ENCODE measurements around the gene MDGA2.

MDGA2 gene

GRCh38 chr14:47302121-47302520, 373.3 kb downstream of the MDGA2 start:
- Histone ChIP-seq H3K79me1 (ENCODE audit: low read depth, low read length) (no peaks in the 10 kb centered on the region), H3K9ac (ENCODE audit: low read depth, low read length, poor library complexity) (no peak overlapping the region), H2AK5ac (ENCODE audit: low read depth, low read length) (no peak overlapping the region), H3K23ac (ENCODE audit: low read depth, low read length, poor library complexity) (no peak overlapping the region), H3K4ac (ENCODE audit: low read length) (no peak overlapping the region), H2BK15ac (ENCODE audit: low read length) (no peak overlapping the region), H2AFZ (ENCODE audit: low read length) (no peak overlapping the region), H4K8ac (ENCODE audit: low read depth, low read length) (no peak overlapping the region), H3K4me1 (ENCODE audit: control insufficient read depth in 2 of 2, insufficient read depth in 1 of 2, low read depth in 1 of 2, low read length in 2 of 2) (no peaks in the 10 kb centered on the region), H2BK12ac (ENCODE audit: low read length) (no peak overlapping the region), H2BK120ac (ENCODE audit: low read depth, low read length) (no peak overlapping the region), H4K91ac (ENCODE audit: low read depth, low read length, poor library complexity) (no peak overlapping the region), H2BK5ac (ENCODE audit: low read length) (no peak overlapping the region), H3K27ac (replicated peaks; ENCODE audit: low read length) (no peak overlapping the region), H3K27me3 (ENCODE audit: control insufficient read depth in 3 of 3, insufficient read depth in 3 of 3, low read depth in 1 of 3, low read length in 3 of 3) (no peaks in the 10 kb centered on the region), H3K36me3 (replicated peaks in 1 of 2; ENCODE audit: control insufficient read depth in 2 of 2, insufficient read depth in 2 of 2, low read length in 2 of 2) (no peaks in the 10 kb centered on the region), H3K4me3 (ENCODE audit: low read length in 2 of 2) (no peak overlapping the region), H3K14ac (ENCODE audit: low read length) (no peak overlapping the region), H3K4me2 (ENCODE audit: insufficient read depth, low read length, poor library complexity, severe bottlenecking) (no peak overlapping the region), H3K9me3 (replicated peaks in 1 of 2; ENCODE audit: control insufficient read depth in 2 of 2, insufficient read depth in 1 of 2, low read depth in 1 of 2, low read length in 2 of 2) (no peaks in the 10 kb centered on the region), H3K18ac (ENCODE audit: low read length) (no peak overlapping the region)
- WGBS, 2 donors (ENCODE audit: extremely low coverage in 2 of 2, insufficient read length in 2 of 2, insufficient replicate concordance in 1 of 2): no CpG with 5 or more reads among the region's 2 CpGs
- DNase-seq (ENCODE audit: low spot score): no peak

GRCh38 chr14:47300796-47301195, 374.6 kb downstream of the MDGA2 start:
- Histone ChIP-seq H3K27ac (replicated peaks; ENCODE audit: low read length) (no peak overlapping the region), H2AK5ac (ENCODE audit: low read depth, low read length) (no peak overlapping the region), H2BK12ac (ENCODE audit: low read length) (no peak overlapping the region), H2BK15ac (ENCODE audit: low read length) (no peak overlapping the region), H3K79me1 (ENCODE audit: low read depth, low read length) (no peaks in the 10 kb centered on the region), H2BK120ac (ENCODE audit: low read depth, low read length) (no peak overlapping the region), H3K18ac (ENCODE audit: low read length) (no peak overlapping the region), H3K4me2 (ENCODE audit: insufficient read depth, low read length, poor library complexity, severe bottlenecking) (no peak overlapping the region), H4K91ac (ENCODE audit: low read depth, low read length, poor library complexity) (no peak overlapping the region), H3K4me1 (ENCODE audit: control insufficient read depth in 2 of 2, insufficient read depth in 1 of 2, low read depth in 1 of 2, low read length in 2 of 2) (no peaks in the 10 kb centered on the region), H3K14ac (ENCODE audit: low read length) (no peak overlapping the region), H3K4ac (ENCODE audit: low read length) (no peak overlapping the region), H4K8ac (ENCODE audit: low read depth, low read length) (no peak overlapping the region), H2AFZ (ENCODE audit: low read length) (no peak overlapping the region), H3K4me3 (ENCODE audit: low read length in 2 of 2) (no peak overlapping the region), H3K23ac (ENCODE audit: low read depth, low read length, poor library complexity) (no peak overlapping the region), H3K27me3 (ENCODE audit: control insufficient read depth in 3 of 3, insufficient read depth in 3 of 3, low read depth in 1 of 3, low read length in 3 of 3) (no peaks in the 10 kb centered on the region), H3K9ac (ENCODE audit: low read depth, low read length, poor library complexity) (no peak overlapping the region), H3K36me3 (replicated peaks in 1 of 2; ENCODE audit: control insufficient read depth in 2 of 2, insufficient read depth in 2 of 2, low read length in 2 of 2) (no peaks in the 10 kb centered on the region), H2BK5ac (ENCODE audit: low read length) (no peak overlapping the region), H3K9me3 (replicated peaks in 1 of 2; ENCODE audit: control insufficient read depth in 2 of 2, insufficient read depth in 1 of 2, low read depth in 1 of 2, low read length in 2 of 2) (no peaks in the 10 kb centered on the region)
- DNase-seq (ENCODE audit: low spot score): no peak
- WGBS, 2 donors (ENCODE audit: extremely low coverage in 2 of 2, insufficient read length in 2 of 2, insufficient replicate concordance in 1 of 2): no CpG with 5 or more reads among the region's 3 CpGs

GRCh38 chr14:47297374-47297773, 378.0 kb downstream of the MDGA2 start:
- Histone ChIP-seq H3K27ac (replicated peaks; ENCODE audit: low read length) (no peak overlapping the region), H2BK120ac (ENCODE audit: low read depth, low read length) (no peak overlapping the region), H3K36me3 (replicated peaks in 1 of 2; ENCODE audit: control insufficient read depth in 2 of 2, insufficient read depth in 2 of 2, low read length in 2 of 2) (no peaks in the 10 kb centered on the region), H2AK5ac (ENCODE audit: low read depth, low read length) (no peak overlapping the region), H3K23ac (ENCODE audit: low read depth, low read length, poor library complexity) (no peak overlapping the region), H3K14ac (ENCODE audit: low read length) (no peak overlapping the region), H4K91ac (ENCODE audit: low read depth, low read length, poor library complexity) (no peak overlapping the region), H2BK15ac (ENCODE audit: low read length) (no peak overlapping the region), H3K9ac (ENCODE audit: low read depth, low read length, poor library complexity) (no peak overlapping the region), H2BK5ac (ENCODE audit: low read length) (no peak overlapping the region), H3K4ac (ENCODE audit: low read length) (no peak overlapping the region), H3K27me3 (ENCODE audit: control insufficient read depth in 3 of 3, insufficient read depth in 3 of 3, low read depth in 1 of 3, low read length in 3 of 3) (no peaks in the 10 kb centered on the region), H3K18ac (ENCODE audit: low read length) (no peak overlapping the region), H3K9me3 (replicated peaks in 1 of 2; ENCODE audit: control insufficient read depth in 2 of 2, insufficient read depth in 1 of 2, low read depth in 1 of 2, low read length in 2 of 2) (no peaks in the 10 kb centered on the region), H4K8ac (ENCODE audit: low read depth, low read length) (no peak overlapping the region), H2BK12ac (ENCODE audit: low read length) (no peak overlapping the region), H3K4me2 (ENCODE audit: insufficient read depth, low read length, poor library complexity, severe bottlenecking) (no peak overlapping the region), H3K4me1 (ENCODE audit: control insufficient read depth in 2 of 2, insufficient read depth in 1 of 2, low read depth in 1 of 2, low read length in 2 of 2) (no peaks in the 10 kb centered on the region), H2AFZ (ENCODE audit: low read length) (no peak overlapping the region), H3K79me1 (ENCODE audit: low read depth, low read length) (no peaks in the 10 kb centered on the region), H3K4me3 (ENCODE audit: low read length in 2 of 2) (no peak overlapping the region)
- no CpG with 5 or more reads among the region's 1 CpG for WGBS, 2 donors (ENCODE audit: extremely low coverage in 2 of 2, insufficient read length in 2 of 2, insufficient replicate concordance in 1 of 2)
- no peak for DNase-seq (ENCODE audit: low spot score)

GRCh38 chr14:47284283-47284682, 391.1 kb downstream of the MDGA2 start:
- Histone ChIP-seq H2AFZ (ENCODE audit: low read length) (no peak overlapping the region), H4K8ac (ENCODE audit: low read depth, low read length) (no peak overlapping the region), H2BK12ac (ENCODE audit: low read length) (no peak overlapping the region), H2BK120ac (ENCODE audit: low read depth, low read length) (no peak overlapping the region), H3K23ac (ENCODE audit: low read depth, low read length, poor library complexity) (no peak overlapping the region), H3K14ac (ENCODE audit: low read length) (no peak overlapping the region), H2AK5ac (ENCODE audit: low read depth, low read length) (no peak overlapping the region), H3K4me2 (ENCODE audit: insufficient read depth, low read length, poor library complexity, severe bottlenecking) (no peak overlapping the region), H3K9ac (ENCODE audit: low read depth, low read length, poor library complexity) (no peak overlapping the region), H3K4me1 (ENCODE audit: control insufficient read depth in 2 of 2, insufficient read depth in 1 of 2, low read depth in 1 of 2, low read length in 2 of 2) (no peaks in the 10 kb centered on the region), H3K36me3 (replicated peaks in 1 of 2; ENCODE audit: control insufficient read depth in 2 of 2, insufficient read depth in 2 of 2, low read length in 2 of 2) (no peaks in the 10 kb centered on the region), H3K4me3 (ENCODE audit: low read length in 2 of 2) (no peak overlapping the region), H4K91ac (ENCODE audit: low read depth, low read length, poor library complexity) (no peak overlapping the region), H2BK5ac (ENCODE audit: low read length) (no peak overlapping the region), H2BK15ac (ENCODE audit: low read length) (no peak overlapping the region), H3K27me3 (ENCODE audit: control insufficient read depth in 3 of 3, insufficient read depth in 3 of 3, low read depth in 1 of 3, low read length in 3 of 3) (no peaks in the 10 kb centered on the region), H3K9me3 (replicated peaks in 1 of 2; ENCODE audit: control insufficient read depth in 2 of 2, insufficient read depth in 1 of 2, low read depth in 1 of 2, low read length in 2 of 2) (no peaks in the 10 kb centered on the region), H3K18ac (ENCODE audit: low read length) (no peak overlapping the region), H3K4ac (ENCODE audit: low read length) (no peak overlapping the region), H3K79me1 (ENCODE audit: low read depth, low read length) (no peaks in the 10 kb centered on the region), H3K27ac (replicated peaks; ENCODE audit: low read length) (no peak overlapping the region)
- whole genome bisulfite sequencing, 2 donors (ENCODE audit: extremely low coverage in 2 of 2, insufficient read length in 2 of 2, insufficient replicate concordance in 1 of 2): no CpG with 5 or more reads among the region's 1 CpG
- DNase-seq (ENCODE audit: low spot score): no peak

All from neuronal stem cell (in vitro differentiated cells).